Transverse colon (tissue), 3 donors: ENCODE data around the gene SPDYE6.
"Not testable (repeated sequence)": the region's sequence is repeated elsewhere in the genome, so short reads cannot be mapped to it uniquely, and the experiment has no call there.

ENCODE experiments used
- EP300 ChIP-seq: sonication (generic); formaldehyde crosslinking; IDR thresholded peaks from one replicate; pipeline ENCODE4 v1.6.1; 2017; ENCODE audit warnings: antibody characterized with exemption, low read depth
- POLR2A ChIP-seq: fragments of 450-650 bp; IDR thresholded peaks from one replicate; pipeline ENCODE4 v1.6.1; 2016; ENCODE audit warnings: antibody characterized with exemption, mild to moderate bottlenecking, moderate library complexity
- TF ChIP-seq, protein P1 (sequence below), 5 experiments: fragments of 200-600 bp in 3 of 5; fragments of 450-650 bp in 2 of 5; sonication (generic) in 3 of 5; IDR thresholded peaks; 1 replicate in 2 of 5; 2 replicates in 3 of 5; pipeline ENCODE4 v1.5.1; 2016 to 2017; ENCODE audit warnings: antibody characterized with exemption in 5 of 5, inconsistent platforms in 3 of 5, mild to moderate bottlenecking in 2 of 5, moderate library complexity in 1 of 5

DNA sequence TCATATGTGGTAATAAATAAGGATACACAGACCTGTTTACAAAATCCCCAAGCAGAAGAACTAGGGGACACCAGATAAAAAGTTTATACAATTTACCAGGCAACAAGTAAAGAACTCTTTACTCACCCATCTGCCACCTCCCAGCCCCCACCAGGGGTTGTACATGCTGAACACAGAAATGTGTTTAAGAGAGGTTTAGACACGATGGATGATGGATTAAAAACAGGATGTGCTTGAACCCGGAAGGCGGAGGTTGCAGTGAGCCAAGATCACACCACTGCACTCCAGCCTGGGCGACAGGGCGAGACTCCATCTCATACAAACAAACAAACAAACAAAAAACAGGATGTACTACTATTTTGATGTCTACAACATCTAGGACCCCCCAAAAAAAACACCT, 27.4 kb downstream of the SPDYE6 start:
- not testable (repeated sequence) for TF ChIP-seq EP300, POLR2A
- TF ChIP-seq, protein P1, sequence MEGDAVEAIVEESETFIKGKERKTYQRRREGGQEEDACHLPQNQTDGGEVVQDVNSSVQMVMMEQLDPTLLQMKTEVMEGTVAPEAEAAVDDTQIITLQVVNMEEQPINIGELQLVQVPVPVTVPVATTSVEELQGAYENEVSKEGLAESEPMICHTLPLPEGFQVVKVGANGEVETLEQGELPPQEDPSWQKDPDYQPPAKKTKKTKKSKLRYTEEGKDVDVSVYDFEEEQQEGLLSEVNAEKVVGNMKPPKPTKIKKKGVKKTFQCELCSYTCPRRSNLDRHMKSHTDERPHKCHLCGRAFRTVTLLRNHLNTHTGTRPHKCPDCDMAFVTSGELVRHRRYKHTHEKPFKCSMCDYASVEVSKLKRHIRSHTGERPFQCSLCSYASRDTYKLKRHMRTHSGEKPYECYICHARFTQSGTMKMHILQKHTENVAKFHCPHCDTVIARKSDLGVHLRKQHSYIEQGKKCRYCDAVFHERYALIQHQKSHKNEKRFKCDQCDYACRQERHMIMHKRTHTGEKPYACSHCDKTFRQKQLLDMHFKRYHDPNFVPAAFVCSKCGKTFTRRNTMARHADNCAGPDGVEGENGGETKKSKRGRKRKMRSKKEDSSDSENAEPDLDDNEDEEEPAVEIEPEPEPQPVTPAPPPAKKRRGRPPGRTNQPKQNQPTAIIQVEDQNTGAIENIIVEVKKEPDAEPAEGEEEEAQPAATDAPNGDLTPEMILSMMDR (IDR thresholded peaks at IDR 0.05) = not testable (repeated sequence)
